Astrocyte of the spinal cord (primary cell): ENCODE measurements around the gene MN1.

Source experiments
- DNase-seq: peaks from one replicate; pipeline ENCODE4 v3.0.0; 2011; ENCODE audit warnings: low read depth, low spot score
- H3K4me3 ChIP-seq: 2 replicates; pipeline ENCODE4 v1.5.1; 2011; ENCODE audit warnings: low read depth, mild to moderate bottlenecking, low read length, moderate library complexity
- in situ Hi-C: cut with HindIII; loops from 2 replicates; pipeline ENCODE4 v1.10.0; 2017; ENCODE audit warnings: low sequenced_read_pairs
- TF ChIP-seq, protein P1 (sequence below): IDR thresholded peaks from 2 replicates; pipeline ENCODE4 v1.5.1; 2012; ENCODE audit warnings: low read depth, mild to moderate bottlenecking, low read length, inconsistent platforms

The MN1 gene

GRCh38 chr22:27765706-27766291 lies 35.8 kb downstream of the MN1 start:
- TF ChIP-seq, protein P1, sequence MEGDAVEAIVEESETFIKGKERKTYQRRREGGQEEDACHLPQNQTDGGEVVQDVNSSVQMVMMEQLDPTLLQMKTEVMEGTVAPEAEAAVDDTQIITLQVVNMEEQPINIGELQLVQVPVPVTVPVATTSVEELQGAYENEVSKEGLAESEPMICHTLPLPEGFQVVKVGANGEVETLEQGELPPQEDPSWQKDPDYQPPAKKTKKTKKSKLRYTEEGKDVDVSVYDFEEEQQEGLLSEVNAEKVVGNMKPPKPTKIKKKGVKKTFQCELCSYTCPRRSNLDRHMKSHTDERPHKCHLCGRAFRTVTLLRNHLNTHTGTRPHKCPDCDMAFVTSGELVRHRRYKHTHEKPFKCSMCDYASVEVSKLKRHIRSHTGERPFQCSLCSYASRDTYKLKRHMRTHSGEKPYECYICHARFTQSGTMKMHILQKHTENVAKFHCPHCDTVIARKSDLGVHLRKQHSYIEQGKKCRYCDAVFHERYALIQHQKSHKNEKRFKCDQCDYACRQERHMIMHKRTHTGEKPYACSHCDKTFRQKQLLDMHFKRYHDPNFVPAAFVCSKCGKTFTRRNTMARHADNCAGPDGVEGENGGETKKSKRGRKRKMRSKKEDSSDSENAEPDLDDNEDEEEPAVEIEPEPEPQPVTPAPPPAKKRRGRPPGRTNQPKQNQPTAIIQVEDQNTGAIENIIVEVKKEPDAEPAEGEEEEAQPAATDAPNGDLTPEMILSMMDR, result no peak
- no peak for DNase-seq
- in situ Hi-C loops, result no loop called here
- H3K4me3 ChIP-seq, result no peak overlapping the region

GRCh38 chr22:27764722-27765236 lies 36.8 kb downstream of the MN1 start:
- in situ Hi-C loops, result no loop called here
- no peak for DNase-seq
- no peak overlapping the region for H3K4me3 ChIP-seq
- TF ChIP-seq, protein P1, result no peak

- in situ Hi-C loops, result no loop called here
- no peak overlapping the region for H3K4me3 ChIP-seq
- TF ChIP-seq, protein P1, result no peak
- no peak for DNase-seq
Observed at GRCh38 chr22:27761665-27762064, 39.9 kb downstream of the MN1 start.

DNA sequence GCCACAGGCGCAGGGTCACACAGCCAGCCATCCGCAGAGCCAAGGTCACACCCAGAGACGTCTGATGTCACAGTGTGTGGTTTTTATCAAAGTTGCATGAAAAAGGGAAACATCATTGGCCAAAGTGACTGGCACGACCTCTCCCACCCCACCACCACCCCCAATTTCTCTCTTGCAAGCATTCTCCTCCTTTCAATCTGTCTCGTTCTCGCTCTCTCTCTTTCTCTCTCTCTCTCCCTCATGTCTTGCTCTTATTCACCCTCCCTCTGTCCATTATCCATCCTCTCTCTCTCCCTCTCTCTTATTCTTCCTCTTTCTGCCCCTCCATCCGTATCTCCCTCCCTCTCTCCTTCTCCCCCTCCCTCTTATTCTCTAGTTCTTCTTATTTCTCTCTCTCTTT lies 40.6 kb downstream of the MN1 start:
- in situ Hi-C loops, result no loop called here
- DNase-seq, result no peak
- TF ChIP-seq, protein P1, result no peak

GRCh38 chr22:27760474-27760873 lies 41.1 kb downstream of the MN1 start:
- TF ChIP-seq, protein P1, result no peak
- no peak for DNase-seq
- no peak overlapping the region for H3K4me3 ChIP-seq
- in situ Hi-C loops, result no loop called here

More for the DNA sequence above, 40.6 kb downstream of the MN1 start:
- no peak overlapping the region for H3K4me3 ChIP-seq

GRCh38 chr22:27757928-27758525 lies 43.5 kb downstream of the MN1 start:
- TF ChIP-seq, protein P1, result no peak
- in situ Hi-C loops, result no loop called here
- DNase-seq, result no peak
- no peak overlapping the region for H3K4me3 ChIP-seq
